DMS79 (cell line): ENCODE measurements around the gene ALKBH6.
A peak's percentile ranks its signal among the peaks of the same experiment; 100 is the strongest.

Experiments
- DNase-seq: peaks from one replicate; lab custom pipeline; 2025; lab: John Stamatoyannopoulos, UW

ALKBH6 gene

DNA sequence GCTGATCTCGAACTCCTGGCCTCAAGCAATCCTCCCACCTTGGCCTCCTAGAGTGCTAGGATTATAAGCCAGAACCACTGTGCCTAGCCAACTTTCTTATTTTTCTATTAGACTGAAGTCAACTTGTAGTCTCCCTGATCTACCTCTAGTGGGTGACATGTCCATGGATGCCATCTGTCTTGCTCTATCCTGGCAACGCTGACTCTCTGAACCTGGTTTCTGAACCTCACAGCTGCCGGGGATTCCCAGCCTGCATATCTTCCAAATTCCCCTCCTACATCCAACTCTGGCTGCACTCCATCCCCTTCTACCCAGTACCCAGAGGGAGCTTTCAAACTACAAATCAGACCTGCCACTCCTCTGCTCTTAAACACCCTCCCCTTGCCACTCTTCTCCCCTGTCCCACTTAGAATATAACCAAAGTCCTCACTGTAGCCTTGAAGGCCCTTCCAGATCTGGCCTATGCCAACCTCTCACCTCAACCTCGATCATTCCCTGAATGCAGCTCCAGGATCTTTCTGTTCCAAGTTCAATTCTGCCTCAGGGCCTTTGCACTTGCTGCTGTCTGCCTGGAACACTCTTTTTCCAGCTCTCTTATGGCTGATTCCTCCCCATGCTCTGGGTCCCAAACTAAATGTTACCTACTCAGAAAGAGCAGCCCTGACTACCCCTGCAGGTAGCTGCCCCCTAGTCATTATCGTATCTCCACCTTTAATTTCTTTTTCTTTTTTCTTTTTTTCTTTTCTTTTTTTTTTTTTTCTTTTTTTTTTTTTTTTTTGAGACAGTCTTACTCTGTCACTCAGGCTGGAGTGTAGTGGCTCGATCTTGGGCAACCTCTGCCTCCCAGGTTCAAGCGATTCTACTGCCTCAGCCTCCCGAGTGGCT lies 16.5 kb upstream of the ALKBH6 start:
- no peak for DNase-seq

DNA sequence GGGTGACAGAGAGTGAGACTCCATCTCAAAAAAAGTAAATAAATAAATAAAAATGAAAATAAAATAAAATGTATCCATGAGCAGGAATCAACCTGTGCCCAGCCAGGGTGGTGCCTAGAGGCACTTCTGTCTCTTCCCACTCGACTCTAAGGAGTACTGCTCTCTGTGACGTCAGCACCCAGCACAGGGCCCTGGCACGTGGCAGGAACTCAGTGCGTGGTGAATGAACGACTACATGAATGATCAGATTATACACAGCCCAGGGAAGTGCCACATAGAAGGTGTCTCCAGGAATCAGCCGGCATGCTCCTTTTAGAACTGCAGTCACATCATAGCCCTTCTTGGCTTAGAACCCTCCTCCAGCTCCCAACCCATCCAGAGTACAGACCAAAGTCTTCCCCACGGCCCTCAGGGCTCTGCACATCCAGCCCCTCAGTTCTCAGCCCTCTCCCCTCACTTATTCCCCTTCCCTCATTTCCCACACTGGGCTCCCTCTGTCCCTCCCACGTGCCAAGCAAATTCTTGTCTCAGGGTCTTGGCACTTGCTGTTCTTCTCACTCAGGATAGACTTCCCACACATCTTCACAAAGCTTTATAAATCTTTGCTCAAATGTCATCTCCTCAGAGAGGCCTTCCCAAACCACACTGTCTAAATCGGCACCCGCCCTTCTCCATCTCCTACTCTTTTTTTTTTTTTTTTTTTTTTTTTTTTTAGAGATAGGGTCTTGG lies 14.5 kb upstream of the ALKBH6 start:
- DNase-seq = no peak

- DNase-seq = no peak
These were observed 13.7 kb upstream of the ALKBH6 start for GRCh38 chr19:36027696-36028095.

GRCh38 chr19:36026091-36026876 lies 12.3 kb upstream of the ALKBH6 start:
- no peak for DNase-seq

DNA sequence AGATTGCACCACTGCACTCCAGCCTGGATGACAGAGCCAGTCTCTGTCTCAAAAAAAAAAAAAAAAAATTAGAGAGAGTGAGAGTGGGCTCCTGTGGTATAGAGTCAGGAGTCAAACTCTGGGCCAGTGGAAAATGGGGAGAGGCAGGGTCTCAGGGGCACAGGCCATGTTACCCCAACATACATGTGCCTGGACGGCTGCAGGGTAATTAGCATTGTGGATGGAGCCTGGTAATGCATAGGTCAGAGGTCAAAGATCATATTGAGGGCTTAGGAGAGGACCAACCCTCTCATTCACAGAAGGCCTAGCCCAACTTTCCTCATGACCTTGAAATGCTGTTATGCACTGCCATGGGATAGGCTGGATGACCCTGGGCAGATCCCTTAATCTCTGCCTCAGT lies 11.5 kb upstream of the ALKBH6 start:
- no peak for DNase-seq

DNA sequence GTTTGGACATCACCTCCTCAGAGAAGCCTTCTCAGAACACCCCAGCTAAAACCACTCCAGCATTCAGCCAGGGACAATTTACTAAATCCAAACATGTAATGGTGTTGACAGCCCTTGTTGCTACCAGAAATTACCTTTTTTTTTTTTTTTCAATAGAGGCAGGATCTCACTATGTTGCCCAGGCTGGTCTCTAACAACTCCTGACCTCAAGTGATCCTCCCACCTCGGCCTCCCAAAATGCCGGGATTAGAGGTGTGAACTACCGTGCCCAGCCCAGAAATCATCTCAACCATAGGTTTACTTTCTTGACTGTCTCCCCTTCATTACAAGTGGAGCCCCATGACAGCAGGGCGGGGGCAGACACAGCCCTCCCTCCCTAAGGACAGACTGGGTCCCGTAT lies 9.4 kb upstream of the ALKBH6 start:
- DNase-seq = no peak

DNA sequence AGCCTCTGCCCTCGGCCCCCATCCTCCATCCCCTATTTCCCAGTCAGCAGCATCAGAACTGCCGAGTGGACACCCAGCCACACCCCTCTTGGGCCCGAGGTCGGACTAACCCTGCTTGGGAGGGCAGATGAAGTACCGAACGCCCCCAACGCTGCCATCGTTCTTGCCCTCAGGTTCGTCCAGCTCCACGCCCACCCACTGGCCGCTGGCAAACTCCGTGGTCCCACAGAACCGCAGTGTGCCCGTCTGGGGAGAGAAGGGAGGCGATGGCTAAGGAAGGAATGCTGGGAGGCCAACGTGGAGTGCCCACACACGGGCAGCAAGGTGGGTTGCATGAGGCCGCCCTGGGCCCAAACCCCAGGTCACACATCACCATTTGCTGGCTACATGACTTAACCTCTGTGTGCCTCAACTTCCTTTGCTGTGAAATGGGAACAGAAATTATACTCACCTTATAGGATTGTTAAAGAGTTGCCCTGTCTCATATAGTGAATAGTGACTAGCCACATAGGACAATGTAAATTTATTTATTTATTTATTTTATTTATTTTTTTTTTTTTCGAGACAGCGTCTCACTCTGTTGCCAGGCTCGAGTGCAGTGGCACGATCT lies 5.2 kb upstream of the ALKBH6 start:
- no peak for DNase-seq

- DNase-seq = no peak
These were observed 567 bp downstream of the ALKBH6 start for GRCh38 chr19:36013280-36014011.

- no peak for DNase-seq
These were observed 3.6 kb downstream of the ALKBH6 start for GRCh38 chr19:36010402-36010801.

DNA sequence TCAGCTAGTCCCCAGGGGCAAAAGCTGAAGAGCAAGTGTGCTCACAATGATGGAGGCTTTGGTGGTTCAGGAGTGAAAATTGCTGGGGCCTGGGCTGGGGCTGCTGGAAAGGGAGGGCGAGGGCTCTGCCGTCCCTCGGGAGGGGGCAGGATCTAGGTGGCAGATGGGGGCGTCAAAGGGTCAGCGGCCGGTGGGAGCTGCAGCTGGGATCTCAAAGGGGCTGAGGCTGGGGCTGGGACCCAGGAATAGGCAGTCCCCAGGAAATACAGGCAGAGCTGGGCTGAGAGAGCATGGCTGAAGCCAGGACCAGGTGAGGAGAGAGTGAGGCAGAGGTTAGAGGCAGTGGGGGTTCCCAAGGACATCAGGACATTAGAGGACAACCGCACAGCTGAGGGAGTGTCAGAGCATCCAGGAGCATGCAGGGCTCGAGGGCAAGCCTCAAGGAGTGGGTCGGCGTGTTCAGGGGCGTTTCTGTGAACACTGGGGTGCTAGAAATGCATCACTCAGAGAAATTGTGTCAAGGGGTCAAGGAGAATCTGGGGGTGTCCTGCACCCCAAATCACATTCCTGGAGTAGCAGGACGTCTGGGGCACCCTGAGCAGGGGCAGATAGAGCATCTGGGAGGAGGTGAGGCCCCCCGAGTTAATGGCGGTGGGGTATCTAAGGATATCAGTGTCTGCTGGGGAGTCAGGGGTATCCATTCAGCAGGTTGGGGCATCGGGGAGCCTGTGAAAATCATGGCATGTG lies 4.2 kb downstream of the ALKBH6 start:
- no peak for DNase-seq

DNA sequence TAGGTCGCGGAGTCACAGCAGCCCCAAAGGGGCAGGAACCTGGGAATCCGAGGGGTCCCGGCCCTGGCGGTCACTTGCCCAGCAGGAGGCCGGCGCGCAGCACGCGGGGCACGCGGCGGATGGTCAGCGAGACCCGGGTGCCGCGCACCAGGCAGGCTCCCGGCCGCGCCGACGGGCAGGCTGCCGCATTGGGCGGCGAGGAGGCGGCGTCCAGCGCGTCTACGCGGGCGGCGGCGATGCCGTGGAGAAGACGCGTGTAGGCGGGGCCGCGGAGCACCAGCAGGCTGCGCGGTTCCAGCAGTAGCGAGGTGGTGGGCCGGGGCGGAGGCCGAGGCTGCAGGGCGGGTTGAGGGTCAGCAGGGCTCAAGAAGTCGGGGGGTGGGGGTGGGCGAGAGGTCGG lies 4.8 kb downstream of the ALKBH6 start:
- peak; percentile 11 for DNase-seq

DNA sequence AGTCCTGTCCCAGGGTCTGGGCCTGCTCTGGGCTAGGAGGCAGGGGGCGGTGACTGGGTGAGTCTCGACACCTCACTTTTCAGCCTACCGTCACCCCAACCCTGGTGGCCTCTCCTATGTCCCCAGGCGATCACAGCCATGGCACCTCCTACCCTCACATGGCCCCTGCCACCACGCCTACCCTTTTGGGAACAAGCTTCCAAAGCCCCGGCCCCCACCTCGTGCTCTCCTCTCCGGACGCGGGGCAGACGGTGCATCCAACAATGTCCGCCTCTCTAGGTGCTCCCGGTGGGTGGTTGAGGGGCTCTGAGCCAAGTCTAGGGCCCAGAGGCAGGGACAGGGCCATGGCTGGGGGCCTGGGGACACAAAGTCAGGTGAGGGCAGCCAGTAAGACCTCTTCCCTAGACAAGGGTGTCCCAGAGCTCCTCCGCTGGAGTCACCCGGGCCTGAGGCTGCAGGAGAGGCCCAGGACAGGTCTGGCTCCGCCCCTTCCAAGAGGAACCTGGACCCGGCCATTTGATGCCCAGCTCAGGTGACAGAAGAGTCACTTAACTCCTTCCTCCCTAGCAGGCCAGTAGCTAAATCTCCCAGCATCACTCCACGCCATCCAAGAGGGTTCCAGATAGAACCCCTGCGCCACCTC lies 5.6 kb downstream of the ALKBH6 start, which contains the start of gene SYNE4:
SYNE4 (minus strand) TSS at position 478 of the 643 bp plus-strand sequence; CDS start at position 346, 132 bp downstream.
- peak; percentile 80 for DNase-seq

DNA sequence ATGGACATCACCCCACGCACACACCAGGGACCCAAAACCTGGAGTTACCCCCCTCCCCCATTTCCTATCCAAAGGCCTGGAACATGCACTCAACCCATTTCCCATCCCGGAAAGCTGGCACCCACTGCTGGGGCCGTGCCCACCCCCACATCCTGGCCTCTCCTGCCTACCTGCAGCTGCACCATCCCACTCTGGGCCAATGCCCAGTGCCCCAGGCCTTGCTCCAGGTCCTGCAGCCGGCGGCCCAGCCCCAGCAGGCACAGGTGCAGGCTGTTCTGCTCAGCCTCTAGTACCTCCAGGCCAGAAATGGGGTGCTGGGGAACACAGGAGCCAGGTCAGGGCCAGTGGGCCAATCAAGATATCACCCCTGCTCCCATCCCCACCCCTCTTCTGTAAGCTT lies 7.1 kb downstream of the ALKBH6 start:
- DNase-seq = no peak

DNA sequence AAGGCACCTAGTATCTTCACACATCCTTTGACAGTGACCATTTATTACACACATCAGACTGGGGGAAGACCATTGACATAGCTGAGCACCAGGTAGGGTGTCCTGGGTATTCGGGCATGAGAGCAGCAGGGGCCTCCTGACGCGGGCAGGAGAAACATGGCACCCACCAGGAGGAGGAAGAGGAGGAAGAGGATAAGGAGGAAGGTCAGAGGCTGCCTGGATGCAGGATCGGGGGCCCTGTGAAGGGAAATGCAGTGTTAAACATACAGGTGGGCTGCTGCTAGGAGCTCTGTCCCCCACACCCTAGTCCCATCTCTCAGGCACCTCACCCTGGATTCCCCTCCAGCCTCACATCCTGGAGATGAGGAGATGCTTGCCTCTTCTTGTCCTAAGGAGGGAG lies 10.7 kb downstream of the ALKBH6 start:
- no peak for DNase-seq

DNA sequence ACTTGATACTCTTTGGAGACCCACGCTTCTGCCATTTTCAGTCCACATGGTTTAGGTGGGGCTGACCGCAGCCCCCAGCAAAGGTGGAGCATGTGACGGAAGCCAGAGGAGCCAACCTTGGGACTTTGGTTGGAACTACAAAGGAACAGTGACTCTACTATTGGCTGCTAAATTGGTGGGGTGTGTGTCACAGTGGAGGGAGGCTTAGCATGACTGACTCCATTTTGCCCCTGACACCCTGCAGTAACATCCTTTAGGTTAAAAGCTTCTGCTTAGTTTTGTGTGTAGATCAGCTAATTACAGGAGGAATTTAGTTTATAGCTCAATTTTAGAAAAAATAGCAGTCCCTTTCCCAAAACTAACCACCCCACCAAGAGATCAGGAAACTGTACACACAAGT lies 12.4 kb downstream of the ALKBH6 start:
- no peak for DNase-seq

DNA sequence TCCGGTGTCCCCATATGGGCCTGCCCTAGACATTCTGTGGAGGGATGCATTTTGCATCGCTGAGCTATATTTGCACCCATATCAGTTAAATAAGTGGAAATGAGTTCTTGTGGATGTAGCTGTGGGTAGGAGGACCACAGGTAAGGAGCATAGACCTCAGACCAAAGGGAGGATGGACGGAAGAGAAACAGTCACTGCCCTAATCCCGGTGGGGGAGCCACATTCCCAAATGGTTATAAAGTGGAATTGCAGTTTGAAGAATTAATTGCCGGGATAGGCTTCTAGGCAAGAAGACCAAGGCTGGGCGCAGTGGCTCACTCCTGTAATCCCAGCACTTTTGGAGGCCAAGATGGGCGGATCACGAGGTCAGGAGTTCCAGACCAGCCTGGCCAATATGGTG lies 17.2 kb downstream of the ALKBH6 start:
- no peak for DNase-seq

- peak; percentile 86 for DNase-seq
These were observed 18.7 kb downstream of the ALKBH6 start, which contains the start of gene SDHAF1 for GRCh38 chr19:35995048-35995993. Gene SDHAF1 (plus strand): TSS chr19:35995188. CDS start chr19:35995275, 87 bp downstream.

DNA sequence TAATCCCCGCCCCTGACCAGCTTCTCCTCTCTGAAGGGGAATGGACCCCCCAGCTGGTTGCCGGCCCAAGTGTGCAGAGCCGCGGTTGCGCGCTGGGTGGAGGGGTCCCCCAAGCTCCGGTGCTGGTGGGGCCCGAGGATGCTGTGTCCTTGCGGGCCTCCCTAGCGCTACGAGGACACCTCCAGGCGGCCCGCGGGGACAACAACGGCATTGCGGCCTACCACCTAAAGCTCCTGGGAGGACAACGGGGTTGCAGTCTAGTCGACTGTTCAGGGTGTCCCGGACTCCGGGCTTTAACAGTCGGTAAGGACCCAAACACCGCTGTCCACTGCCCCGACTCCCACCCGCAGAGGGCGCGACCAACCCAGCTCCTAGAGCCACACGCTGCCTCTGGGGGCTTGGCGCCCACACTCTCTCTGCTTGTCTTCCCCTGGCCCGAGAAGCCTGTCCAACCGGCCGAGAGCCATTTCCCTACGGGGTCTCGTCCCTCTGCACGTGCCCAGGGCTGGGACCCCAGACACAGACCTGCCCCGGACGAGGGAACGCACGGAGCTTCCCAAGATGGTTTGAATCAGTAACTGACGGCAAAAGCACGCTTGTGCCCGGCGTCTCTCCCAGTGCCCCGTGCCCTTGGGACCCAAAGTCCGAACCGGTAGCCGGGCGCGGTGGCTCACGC lies 20.0 kb downstream of the ALKBH6 start:
- DNase-seq = no peak
